NCI-H69 (cell line): ENCODE data around the gene KLHDC2.
"Not testable (repeated sequence)": the region's sequence is repeated elsewhere in the genome, so short reads cannot be mapped to it uniquely, and the experiment has no call there.

Source experiments
- DNase-seq: peaks from one replicate; lab custom pipeline; 2025; lab: John Stamatoyannopoulos, UW

The KLHDC2 gene

DNA sequence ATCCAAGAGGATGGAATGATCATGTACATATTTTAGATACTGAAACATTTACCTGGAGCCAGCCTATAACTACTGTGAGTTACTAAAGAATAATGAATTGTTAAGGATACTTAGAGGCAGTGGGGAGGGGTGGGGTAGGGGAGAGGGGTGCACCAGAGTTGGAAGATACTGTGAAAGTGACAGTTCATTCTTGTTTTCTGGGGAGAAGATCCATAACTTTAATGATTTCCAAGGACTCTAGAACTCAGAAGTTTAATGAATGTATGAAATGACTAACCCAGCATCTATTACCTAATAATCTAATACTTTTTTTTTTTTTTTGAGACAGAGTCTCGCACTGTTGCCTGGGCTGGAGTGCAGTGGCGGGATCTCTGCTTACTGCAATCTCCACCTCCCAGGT is 10.5 kb downstream of the KLHDC2 start:
- DNase-seq = no peak

DNA sequence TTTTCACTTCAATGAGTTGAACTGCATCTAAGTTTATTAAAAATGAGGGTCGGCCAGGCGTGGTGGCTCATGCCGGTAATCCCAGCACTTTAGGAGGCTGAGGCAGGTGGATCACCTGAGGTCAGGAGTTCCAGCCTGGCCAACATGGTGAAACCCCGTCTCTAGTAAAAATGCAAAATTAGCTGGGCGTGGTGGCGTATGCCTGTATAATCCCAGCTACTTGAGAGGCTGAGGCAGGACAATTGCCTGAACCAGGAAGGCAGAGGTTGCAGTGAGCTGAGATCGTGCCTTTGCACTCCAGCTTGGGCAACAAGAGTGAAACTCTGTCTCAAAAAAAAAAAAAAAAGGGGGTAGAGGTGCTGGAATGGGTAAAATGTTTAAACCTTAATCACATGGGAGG is 13.1 kb downstream of the KLHDC2 start:
- not testable (repeated sequence) for DNase-seq

DNA sequence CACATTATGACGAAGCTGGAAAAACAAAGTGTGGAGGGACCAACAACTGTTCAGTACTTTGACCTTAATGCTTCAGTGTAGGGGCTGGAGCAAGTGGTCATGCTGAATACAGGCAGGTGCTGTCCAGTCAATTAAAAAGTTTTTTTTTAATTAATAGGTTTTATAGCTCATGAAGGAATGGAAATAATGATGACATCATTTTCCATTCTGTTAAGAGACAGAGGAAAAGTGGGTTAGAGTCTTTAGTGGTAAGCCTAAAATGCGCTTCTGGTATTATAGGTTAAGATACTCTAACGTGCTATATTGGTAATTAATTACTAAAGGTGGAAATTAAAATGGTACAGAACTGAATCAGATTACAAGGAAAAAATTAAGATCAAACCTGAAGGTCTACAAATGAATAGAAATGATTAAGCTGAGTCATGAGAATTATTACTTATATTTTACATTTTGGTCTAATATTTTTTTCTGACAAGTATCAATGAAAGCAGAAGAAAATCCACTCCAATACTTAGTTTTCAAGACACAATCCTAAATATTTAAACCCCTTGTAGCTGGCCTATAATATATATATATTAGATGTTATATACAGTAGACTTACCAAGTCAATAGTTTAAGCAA is 15.6 kb downstream of the KLHDC2 start:
- no peak for DNase-seq

DNA sequence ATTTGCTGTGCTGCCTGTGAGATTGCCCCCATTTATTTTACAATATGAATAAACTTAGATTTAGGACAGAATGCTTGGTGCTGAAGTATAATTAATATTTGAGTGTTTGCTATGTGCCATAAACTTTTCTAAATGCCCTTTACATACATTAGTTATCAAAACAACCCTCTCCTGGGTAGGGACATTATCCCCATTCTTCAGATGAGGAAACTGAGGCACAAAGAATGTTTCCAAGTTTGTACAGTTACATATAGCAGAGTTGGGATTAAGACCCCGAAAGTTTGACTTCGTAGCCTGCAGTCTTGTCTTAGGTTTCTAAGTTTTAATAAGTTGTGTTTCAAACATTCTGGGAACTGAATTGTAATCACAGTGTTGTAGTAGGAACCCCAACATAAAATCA is 18.4 kb downstream of the KLHDC2 start:
- DNase-seq = no peak

DNA sequence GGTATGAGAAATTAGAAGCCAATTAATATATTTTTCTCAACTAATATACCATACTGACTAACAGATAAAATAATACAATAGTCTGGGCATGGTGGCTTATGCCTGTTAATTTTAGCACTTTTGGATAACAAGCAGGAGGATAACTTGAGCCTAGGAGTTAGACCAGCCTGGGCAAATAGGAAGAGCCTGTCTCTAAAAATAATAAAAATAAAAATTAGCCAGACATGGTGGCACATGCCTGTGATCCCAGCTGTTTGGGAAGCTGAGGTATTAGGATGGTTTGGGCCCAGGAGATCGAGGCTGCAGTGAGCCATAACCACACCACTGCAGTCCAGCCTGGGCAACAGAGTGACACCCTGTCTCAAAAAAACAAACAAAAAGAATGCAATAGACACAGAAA is 24.7 kb downstream of the KLHDC2 start:
- DNase-seq = no peak

DNA sequence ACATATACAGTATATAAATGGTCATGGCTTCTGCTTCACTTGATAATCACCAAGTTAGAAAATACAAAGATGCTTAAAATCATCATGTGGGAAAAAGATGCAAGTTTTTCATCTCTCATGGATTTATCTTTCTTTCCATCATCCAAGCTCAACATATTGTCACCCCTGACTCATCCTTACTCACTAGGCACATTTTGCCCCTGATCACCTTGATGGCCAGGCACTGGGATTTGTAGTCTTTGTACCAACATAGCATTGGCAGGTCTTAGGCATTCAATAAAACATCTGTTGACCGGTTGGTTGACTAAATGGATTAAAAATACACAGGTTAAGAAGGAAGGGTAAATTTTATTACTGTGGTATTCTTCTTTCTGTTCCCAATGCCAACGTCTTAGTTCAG is 28.1 kb downstream of the KLHDC2 start:
- no peak for DNase-seq

DNA sequence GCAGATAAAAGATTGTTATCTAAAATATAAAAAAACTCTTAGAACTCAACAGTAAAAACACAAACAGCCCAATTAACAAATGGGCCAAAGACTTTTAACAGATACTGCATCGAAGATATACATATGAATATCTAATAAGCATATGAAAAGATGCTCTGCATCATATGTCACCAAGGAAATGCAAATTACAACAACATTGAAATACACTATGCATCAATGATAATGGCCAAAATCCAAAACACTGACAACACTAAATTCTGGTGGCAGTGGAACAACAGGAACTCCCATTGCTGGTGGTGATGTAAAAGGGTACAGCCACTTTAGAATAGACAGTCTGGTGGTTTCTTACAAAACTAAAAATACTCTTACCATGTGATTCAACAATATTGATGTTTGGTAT is 40.8 kb downstream of the KLHDC2 start:
- no peak for DNase-seq

DNA sequence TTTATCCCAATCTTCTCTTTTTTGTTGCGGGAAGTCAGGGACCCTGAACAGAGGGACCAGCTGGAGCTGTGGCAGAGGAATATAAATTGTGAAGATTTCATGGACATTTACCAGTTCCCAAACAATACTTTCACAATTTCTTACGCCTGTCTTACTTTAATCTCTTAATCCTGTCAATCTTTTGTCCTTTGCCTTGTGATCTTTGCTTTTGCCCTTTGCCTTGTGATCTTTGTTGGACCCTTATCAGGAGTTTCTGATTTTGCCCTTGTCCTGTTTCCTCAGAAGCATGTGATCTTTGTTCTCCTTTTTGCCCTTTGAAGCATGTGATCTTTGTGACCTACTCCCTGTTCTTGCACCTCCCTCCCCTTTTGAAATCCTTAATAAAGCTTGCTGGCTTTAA is 48.2 kb downstream of the KLHDC2 start:
- DNase-seq = not testable (repeated sequence)

DNA sequence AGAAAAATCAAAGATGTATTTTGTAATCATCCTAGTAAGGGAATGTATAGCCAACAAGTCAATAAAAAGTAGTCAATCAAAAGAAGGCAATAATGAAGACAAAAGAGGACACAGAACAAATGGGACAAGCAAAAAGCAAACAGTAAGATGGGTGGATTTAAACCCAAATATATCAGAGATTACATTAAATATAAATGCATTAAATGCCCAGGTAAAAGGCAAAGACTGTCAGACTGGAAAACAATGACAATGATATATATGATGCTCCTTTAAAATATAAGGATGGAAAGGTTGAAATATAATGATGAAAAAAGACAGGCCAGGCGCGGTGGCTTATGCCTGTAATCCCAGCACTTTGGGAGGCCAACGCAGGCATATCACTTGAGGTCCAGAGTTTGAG is 48.9 kb downstream of the KLHDC2 start:
- no peak for DNase-seq

DNA sequence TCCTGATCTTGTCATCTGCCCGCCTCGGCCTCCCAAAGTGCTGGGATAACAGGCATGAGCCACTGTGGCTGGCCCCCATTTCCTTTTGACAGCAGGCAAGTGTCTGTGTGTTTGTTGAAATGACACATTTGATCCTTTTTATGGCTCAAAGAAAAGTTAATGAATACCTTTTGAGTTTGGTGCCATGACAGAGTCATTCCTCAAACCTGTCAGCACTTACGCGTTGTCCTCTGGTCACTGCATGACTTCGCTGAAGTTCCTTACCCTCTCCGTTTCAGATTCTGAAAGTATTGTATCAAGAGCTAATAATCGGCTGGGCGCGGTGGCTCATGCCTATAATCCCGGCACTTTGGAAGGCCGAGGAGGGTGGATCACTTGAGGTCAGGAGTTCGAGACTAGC is 52.2 kb downstream of the KLHDC2 start:
- no peak for DNase-seq

DNA sequence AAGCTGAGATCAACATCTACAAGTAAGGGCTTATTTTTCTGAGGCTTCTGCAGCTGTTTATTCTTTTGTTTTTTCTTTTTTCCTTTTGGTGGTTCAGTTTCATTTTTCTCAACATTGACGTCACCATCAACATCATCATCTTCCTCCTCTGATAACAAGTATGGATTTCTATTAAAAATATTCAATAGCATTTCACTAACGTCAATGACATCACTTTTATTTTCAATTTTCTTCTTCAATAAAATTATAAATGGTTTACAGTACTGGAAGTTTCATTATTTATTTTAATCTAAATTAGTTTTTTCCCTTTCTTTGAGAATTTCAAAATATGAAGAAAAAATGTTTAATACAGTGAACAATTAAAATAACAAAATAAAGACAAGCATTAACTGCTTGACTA is 60.7 kb downstream of the KLHDC2 start:
- DNase-seq = no peak
